Right kidney (tissue), 1 donor: ENCODE results near the gene OSBPL8.

Experiments
- DNase-seq: peaks from one replicate; pipeline ENCODE4 v3.0.0-alpha.2; 2016

The OSBPL8 gene

GRCh38 chr12:76555797-76556196 lies 3.8 kb downstream of the OSBPL8 start:
- DNase-seq, result no peak

- no peak for DNase-seq
Observed at GRCh38 chr12:76555231-76555767, 4.3 kb downstream of the OSBPL8 start.

DNA sequence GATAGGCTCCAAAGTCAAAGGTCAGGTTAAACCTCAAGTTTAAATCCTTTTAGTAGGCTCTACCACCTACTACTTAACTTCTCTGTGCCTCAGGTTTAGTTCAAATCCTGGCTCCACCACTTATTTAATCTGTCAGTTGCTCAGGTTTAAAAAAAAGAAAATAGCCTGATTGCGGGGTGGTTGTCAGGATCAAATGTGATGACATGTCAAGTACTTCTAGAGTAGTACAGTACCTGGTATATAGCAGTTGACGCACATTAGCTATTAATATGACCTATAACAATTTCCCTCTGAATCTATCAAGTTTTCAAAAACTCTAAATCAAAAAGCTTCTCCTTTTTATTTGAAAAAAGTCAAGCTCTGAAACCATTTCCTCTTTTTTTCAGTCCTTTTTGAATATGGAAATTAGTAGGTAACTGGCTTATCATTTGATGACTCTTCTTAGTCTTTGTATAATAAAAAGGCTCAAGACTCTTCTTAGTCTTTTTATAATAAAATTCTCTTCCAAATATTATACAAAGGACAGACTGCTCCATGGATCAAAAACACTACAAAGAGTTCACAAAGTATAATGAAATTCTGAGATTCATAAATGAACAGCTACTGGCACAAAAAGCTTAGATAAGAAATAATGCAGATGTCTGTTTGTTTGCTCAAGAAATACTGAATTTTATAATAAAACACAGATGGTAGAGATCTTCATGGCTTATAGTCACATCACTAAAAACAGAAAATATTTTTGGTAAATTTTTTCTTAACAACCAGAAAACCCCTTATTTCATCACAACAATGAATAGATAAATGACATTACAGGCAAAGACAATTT lies 5.0 kb downstream of the OSBPL8 start:
- DNase-seq, result no peak

GRCh38 chr12:76552343-76552938 lies 7.1 kb downstream of the OSBPL8 start:
- DNase-seq, result no peak

- DNase-seq, result no peak
Observed at GRCh38 chr12:76551482-76551888, 8.1 kb downstream of the OSBPL8 start.

DNA sequence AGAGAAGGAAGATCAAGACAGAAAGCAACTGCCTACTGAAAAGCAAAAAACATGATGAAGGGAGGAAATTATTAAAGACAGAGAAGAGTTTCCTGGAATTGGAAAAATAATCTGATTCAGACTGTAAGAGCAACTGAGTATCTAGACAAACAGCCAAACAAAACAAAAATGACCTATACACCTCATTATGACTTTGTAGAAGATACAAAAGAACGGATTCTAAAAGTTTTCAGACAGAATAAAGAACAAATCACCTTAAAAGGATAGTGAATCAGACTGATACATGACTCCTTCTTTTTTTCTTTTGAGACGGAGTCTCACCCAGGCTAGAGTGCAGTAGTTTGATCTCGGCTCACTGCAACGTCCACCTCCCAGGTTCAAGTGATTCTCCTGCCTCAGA lies 10.4 kb downstream of the OSBPL8 start:
- no peak for DNase-seq

DNA sequence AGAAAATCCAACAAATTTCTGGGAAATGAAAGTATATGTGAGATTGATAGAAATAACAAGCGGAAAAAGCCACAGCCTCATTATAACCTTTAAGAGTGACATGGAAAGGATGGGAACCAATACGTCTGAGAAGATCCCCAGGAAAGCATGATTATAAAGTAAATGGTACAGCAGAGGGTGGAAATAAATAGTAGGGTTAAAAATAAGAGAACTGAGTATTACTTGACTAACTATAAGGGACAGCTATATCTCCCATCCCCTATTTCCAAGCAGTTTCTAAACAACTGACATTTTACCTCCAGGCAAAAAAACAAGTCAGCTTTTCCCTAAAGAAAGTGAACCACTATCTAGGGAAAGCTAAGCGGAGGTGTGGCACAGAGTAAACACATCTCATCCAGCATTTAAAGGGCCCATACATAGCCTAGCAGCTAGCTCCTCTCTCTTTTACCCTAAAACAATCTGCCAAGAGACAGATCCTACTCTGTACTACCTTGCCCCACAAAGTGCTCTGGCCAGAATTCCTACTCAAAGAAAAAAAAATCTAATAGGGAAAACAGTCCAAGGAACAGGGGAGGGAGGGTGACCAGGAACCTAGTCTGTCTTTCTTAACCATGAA lies 11.2 kb downstream of the OSBPL8 start:
- DNase-seq, result no peak

GRCh38 chr12:76547526-76547925 lies 12.0 kb downstream of the OSBPL8 start:
- DNase-seq, result no peak

GRCh38 chr12:76546889-76547288 lies 12.7 kb downstream of the OSBPL8 start:
- no peak for DNase-seq

GRCh38 chr12:76545486-76545885 lies 14.1 kb downstream of the OSBPL8 start:
- DNase-seq, result no peak

- DNase-seq, result no peak
Observed at GRCh38 chr12:76544601-76545261, 14.8 kb downstream of the OSBPL8 start.

- no peak for DNase-seq
Observed at GRCh38 chr12:76543813-76544347, 15.7 kb downstream of the OSBPL8 start.

DNA sequence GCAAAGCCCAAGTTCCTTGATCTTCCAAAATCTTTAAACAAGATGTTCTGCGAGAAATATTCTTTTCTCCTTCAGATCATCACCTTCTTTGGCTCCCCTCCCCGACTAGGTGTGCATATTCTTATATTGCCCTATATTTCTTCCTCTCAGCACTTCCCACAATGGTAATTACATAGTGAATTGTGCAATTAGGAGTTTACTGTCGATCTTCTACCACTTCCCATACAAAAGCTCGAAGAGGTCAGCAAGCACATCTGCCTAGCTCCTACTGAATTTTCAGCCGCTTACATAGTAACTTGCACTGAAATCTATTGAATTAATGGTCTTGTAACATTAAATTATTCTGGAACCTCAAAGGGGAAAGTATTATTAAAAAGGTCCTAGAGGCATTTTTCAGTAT lies 16.7 kb downstream of the OSBPL8 start:
- no peak for DNase-seq

DNA sequence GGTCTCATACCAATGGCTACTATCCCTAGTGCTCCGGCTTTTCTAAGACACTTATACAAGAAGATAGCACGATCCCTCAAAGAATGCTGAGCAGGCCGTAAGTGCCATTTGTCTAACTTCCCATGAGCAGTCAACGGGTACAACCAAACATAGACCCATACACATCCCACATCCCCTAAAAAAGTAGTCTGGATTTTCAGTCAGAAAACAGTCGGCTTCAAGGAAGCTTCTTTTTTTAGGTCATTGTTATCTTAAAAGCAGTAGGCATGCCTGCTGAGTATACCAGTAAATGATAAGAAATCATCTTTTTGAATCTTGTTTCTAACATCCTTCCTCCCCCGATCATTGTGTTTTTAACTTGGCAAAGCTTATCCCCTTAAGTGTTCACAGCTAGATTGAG lies 19.8 kb downstream of the OSBPL8 start:
- DNase-seq, result no peak

DNA sequence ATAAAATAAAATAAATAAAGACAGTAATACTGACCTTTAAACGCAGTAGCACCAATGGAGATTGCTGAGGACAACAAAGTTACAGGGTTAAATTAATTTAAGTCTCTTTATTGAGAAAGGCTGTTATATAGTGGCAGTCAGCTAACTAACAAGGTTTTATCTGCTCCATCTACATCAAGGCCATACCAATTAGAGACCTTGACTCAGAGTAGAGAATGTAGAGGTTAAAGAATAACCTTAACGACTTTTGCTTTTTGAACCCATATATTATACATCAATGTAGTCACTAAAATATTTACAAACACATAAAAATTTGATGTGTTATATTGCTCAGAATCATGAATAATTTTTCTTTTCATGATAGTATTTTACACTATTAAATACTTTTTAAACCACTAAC lies 21.6 kb downstream of the OSBPL8 start:
- no peak for DNase-seq

- no peak for DNase-seq
Observed at GRCh38 chr12:76536546-76536945, 23.0 kb downstream of the OSBPL8 start.

GRCh38 chr12:76535170-76535569 lies 24.4 kb downstream of the OSBPL8 start:
- no peak for DNase-seq

GRCh38 chr12:76533331-76533730 lies 26.2 kb downstream of the OSBPL8 start:
- no peak for DNase-seq

- DNase-seq, result no peak
Observed at GRCh38 chr12:76532520-76532919, 27.1 kb downstream of the OSBPL8 start.

- no peak for DNase-seq
Observed at GRCh38 chr12:76531056-76531455, 28.5 kb downstream of the OSBPL8 start.

DNA sequence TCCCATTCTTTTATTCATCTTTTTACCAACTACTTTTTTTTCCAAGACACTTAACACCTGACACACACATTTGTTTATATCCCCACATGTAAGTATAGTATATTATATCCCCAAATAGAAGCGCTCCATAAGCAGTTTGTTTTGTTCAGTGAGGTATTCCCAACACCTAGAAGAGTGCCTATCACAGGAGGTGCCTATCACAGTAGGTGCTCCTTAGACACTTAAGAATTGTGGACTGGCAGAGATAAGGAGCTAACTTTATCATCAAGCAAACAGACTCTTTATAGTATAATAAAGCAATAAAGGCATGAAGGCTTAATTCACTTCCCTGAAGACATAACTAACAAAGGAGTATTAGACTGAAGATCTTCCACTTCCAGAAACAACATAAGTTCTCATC lies 29.1 kb downstream of the OSBPL8 start:
- no peak for DNase-seq

DNA sequence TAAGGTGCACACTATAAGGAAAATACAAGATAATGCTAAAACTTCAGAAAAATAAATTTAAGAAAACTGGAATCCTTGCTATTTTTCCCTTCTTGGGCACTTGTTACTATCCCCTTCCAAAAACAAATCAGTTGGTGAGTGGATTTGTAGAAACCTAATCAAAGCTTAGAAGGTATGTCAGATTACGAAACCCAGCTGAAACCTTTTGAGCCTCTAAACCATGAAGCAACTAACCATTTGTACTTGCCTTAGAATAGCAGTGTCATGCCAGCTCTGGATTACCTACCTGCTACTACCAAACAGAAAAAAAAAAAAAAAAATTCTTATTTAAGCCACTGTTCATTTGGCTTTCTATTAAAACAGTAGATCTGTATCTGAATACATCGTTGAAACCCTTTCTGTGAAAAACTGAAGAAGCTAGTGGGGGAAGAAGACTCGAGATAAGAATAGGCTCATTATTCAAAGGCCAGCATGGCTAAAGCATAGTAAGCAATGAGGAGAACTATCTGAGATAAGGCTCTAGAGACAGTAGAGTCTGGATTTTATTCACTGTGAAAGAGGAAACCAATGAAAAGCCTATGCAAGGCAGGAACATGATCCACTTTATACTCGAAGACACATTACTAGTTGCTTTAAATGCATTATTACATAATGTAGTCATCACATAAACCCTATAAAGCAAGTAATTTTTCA lies 30.2 kb downstream of the OSBPL8 start:
- DNase-seq, result no peak
